Gastroesophageal sphincter (tissue), 3 donors: ENCODE data around the gene CACNA1C.

Source experiments
- CTCF ChIP-seq, 4 experiments: fragments of 200-600 bp in 2 of 4; fragments of 450-650 bp in 2 of 4; sonication (generic) in 1 of 4; IDR thresholded peaks; one replicate each; pipeline ENCODE4 v1.5.1; 2017 to 2019; ENCODE audit warnings: antibody characterized with exemption in 4 of 4, mild to moderate bottlenecking in 2 of 4, moderate library complexity in 2 of 4
- POLR2A ChIP-seq, 2 donors: fragments of 450-650 bp; IDR thresholded peaks; one replicate each; pipeline ENCODE4 v1.6.1; 2017; ENCODE audit warnings: antibody characterized with exemption in 2 of 2, mild to moderate bottlenecking in 2 of 2, moderate library complexity in 1 of 2
- POLR2AphosphoS5 ChIP-seq: sonication (generic); formaldehyde crosslinking; IDR thresholded peaks from one replicate; pipeline ENCODE4 v1.6.1; 2017; ENCODE audit warnings: antibody characterized with exemption

- TF ChIP-seq POLR2A (IDR thresholded peaks at IDR 0.05) (no peak), POLR2AphosphoS5 (no peak), CTCF (IDR thresholded peaks at IDR 0.05) (no peak)
These were observed 543.7 kb downstream of the CACNA1C start for GRCh38 chr12:2596441-2596840.
